Hepatocyte (in vitro differentiated cells): ENCODE results near the gene GRIN2B. TPM values are rescaled to one million over a fixed set of nuclear protein-coding genes. Genes with fewer than 3 reads are reported as not detected.

Experiments used
- DNase-seq: peaks from one replicate; pipeline ENCODE4 v3.0.0-alpha.2; 2016; ENCODE audit warnings: low spot score
- H2AFZ ChIP-seq: fragments of 200-600 bp; sonication (generic); 2 replicates; pipeline ENCODE4 v1.6.0; 2016; ENCODE audit warnings: antibody characterized with exemption, mild to moderate bottlenecking
- H3K27ac ChIP-seq: fragments of 200-600 bp; sonication (generic); 2 replicates; pipeline ENCODE4 v1.5.1; 2016; ENCODE audit warnings: mild to moderate bottlenecking
- H3K27me3 ChIP-seq: fragments of 200-600 bp; sonication (generic); 2 replicates; pipeline ENCODE4 v1.6.1; 2016
- H3K36me3 ChIP-seq: fragments of 200-600 bp; sonication (generic); replicated peaks from 2 replicates; pipeline ENCODE4 v1.5.1; 2016; ENCODE audit warnings: low read depth; ENCODE audit not compliant: insufficient read depth
- H3K4me1 ChIP-seq: fragments of 200-600 bp; sonication (generic); 2 replicates; pipeline ENCODE4 v1.5.1; 2016; ENCODE audit warnings: mild to moderate bottlenecking, moderate library complexity; ENCODE audit not compliant: insufficient read depth
- H3K4me2 ChIP-seq: fragments of 200-600 bp; sonication (generic); 2 replicates; pipeline ENCODE4 v1.6.0; 2016
- H3K4me3 ChIP-seq: fragments of 200-600 bp; sonication (generic); 2 replicates; pipeline ENCODE4 v1.5.1; 2016; ENCODE audit warnings: mild to moderate bottlenecking
- H3K79me2 ChIP-seq: fragments of 200-600 bp; sonication (generic); 2 replicates; pipeline ENCODE4 v1.6.0; 2017; ENCODE audit warnings: mild to moderate bottlenecking
- H3K9me2 ChIP-seq: fragments of 200-600 bp; sonication (generic); replicated peaks from 2 replicates; pipeline ENCODE4 v1.6.0; 2017; ENCODE audit warnings: mild to moderate bottlenecking; ENCODE audit not compliant: insufficient read depth
- H3K9me3 ChIP-seq: fragments of 200-600 bp; sonication (generic); 2 replicates; pipeline ENCODE4 v1.5.1; 2016; ENCODE audit warnings: low read depth, mild to moderate bottlenecking
- H4K20me1 ChIP-seq: fragments of 200-600 bp; sonication (generic); 2 replicates; pipeline ENCODE4 v1.6.0; 2016; ENCODE audit warnings: mild to moderate bottlenecking; ENCODE audit not compliant: insufficient read depth, poor library complexity, severe bottlenecking
- EZH2 ChIP-seq: fragments of 200-600 bp; sonication (generic); IDR thresholded peaks from 2 replicates; pipeline ENCODE4 v1.6.1; 2016; ENCODE audit warnings: antibody characterized with exemption, mild to moderate bottlenecking, borderline replicate concordance
- EZH2phosphoT487 ChIP-seq: fragments of 200-600 bp; sonication (generic); IDR thresholded peaks from one replicate; pipeline ENCODE4 v1.6.1; 2018; ENCODE audit warnings: antibody characterized with exemption, mild to moderate bottlenecking, low read depth, moderate library complexity; ENCODE audit not compliant: unreplicated experiment, severe bottlenecking
- WGBS: methylation state at CpG from one replicate; pipeline ENCODE4 v1.1.6; 2016; ENCODE audit warnings: low lambda C conversion rate; ENCODE audit errors: missing lambda C conversion rate; 5-methylcytosine and 5-hydroxymethylcytosine counted together
- polyA plus RNA-seq: library from polyadenylated mRNA; unstranded; fragments of >200 nt; fragmentation: Nextera tagmentation; extraction: Ambion mirVana; gene quantifications from 2 replicates; pipeline ENCODE4 v1.2.1, GENCODE V29; 2016
- total RNA-seq: library from RNA; depleted of rRNA; stranded (reverse); fragments of >200 nt; gene quantifications from 2 replicates; pipeline ENCODE4 v1.2.3, GENCODE V29; 2014
- TF ChIP-seq, protein P1 (sequence below): fragments of 200-600 bp; sonication (generic); IDR thresholded peaks from 2 replicates; pipeline ENCODE4 v1.5.1; 2016; ENCODE audit warnings: antibody characterized with exemption, mild to moderate bottlenecking; ENCODE audit not compliant: poor library complexity

The GRIN2B gene
- total and polyA plus RNA-seq, 2 experiments from 2014 or later, result 0.60 to 0.75 TPM

DNA sequence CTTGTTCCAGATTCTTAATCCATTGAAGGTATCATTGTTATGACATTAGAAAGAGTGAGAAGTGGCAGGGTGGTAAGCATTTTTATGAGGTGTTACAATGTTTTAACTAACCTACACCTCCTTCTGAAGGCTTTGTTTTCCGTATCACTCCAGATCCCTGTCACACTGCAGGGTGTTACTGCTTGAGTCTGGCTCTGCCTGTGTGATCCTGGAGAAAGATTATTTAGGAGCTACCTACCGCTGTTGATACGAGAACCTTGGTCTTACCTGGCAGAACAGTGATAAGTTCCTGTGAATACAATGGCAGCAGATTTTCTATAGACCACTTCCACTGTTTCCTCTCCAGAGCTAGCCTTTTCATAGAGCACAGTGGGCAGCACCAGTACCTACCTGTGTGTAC lies 36.2 kb downstream of the GRIN2B start:
- Histone ChIP-seq H3K79me2 (no peaks in the 10 kb centered on the region), H3K9me3 (no peaks in the 10 kb centered on the region), H2AFZ (no peak overlapping the region), H3K9me2 (no peaks in the 10 kb centered on the region), H3K36me3 (no peaks in the 10 kb centered on the region), H3K27me3 (no peaks in the 10 kb centered on the region), H3K4me1 (peaks cover 3% of the 10 kb centered on the region), H4K20me1 (no peaks in the 10 kb centered on the region), H3K27ac (no peak overlapping the region), H3K4me2 (no peak overlapping the region), H3K4me3 (no peak overlapping the region)
- TF ChIP-seq EZH2, result no peak
- TF ChIP-seq EZH2phosphoT487, result no peak
- TF ChIP-seq, protein P1, sequence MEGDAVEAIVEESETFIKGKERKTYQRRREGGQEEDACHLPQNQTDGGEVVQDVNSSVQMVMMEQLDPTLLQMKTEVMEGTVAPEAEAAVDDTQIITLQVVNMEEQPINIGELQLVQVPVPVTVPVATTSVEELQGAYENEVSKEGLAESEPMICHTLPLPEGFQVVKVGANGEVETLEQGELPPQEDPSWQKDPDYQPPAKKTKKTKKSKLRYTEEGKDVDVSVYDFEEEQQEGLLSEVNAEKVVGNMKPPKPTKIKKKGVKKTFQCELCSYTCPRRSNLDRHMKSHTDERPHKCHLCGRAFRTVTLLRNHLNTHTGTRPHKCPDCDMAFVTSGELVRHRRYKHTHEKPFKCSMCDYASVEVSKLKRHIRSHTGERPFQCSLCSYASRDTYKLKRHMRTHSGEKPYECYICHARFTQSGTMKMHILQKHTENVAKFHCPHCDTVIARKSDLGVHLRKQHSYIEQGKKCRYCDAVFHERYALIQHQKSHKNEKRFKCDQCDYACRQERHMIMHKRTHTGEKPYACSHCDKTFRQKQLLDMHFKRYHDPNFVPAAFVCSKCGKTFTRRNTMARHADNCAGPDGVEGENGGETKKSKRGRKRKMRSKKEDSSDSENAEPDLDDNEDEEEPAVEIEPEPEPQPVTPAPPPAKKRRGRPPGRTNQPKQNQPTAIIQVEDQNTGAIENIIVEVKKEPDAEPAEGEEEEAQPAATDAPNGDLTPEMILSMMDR, result no peak
- WGBS, result 66% methylated on average over 3 of the region's 3 CpGs
- DNase-seq, result no peak

- TF ChIP-seq EZH2phosphoT487, result no peak
- TF ChIP-seq EZH2, result no peak
- TF ChIP-seq, protein P1, result no peak
- Histone ChIP-seq H3K27ac (no peak overlapping the region), H3K79me2 (no peaks in the 10 kb centered on the region), H4K20me1 (no peaks in the 10 kb centered on the region), H3K9me3 (peaks cover 4% of the 10 kb centered on the region), H3K4me1 (no peaks in the 10 kb centered on the region), H3K4me3 (no peak overlapping the region), H3K27me3 (no peaks in the 10 kb centered on the region), H2AFZ (no peak overlapping the region), H3K36me3 (no peaks in the 10 kb centered on the region), H3K4me2 (no peak overlapping the region), H3K9me2 (no peaks in the 10 kb centered on the region)
- DNase-seq, result no peak
- WGBS, result 48% methylated on average over 3 of the region's 3 CpGs
These were observed 38.6 kb downstream of the GRIN2B start for GRCh38 chr12:13942826-13943225.

DNA sequence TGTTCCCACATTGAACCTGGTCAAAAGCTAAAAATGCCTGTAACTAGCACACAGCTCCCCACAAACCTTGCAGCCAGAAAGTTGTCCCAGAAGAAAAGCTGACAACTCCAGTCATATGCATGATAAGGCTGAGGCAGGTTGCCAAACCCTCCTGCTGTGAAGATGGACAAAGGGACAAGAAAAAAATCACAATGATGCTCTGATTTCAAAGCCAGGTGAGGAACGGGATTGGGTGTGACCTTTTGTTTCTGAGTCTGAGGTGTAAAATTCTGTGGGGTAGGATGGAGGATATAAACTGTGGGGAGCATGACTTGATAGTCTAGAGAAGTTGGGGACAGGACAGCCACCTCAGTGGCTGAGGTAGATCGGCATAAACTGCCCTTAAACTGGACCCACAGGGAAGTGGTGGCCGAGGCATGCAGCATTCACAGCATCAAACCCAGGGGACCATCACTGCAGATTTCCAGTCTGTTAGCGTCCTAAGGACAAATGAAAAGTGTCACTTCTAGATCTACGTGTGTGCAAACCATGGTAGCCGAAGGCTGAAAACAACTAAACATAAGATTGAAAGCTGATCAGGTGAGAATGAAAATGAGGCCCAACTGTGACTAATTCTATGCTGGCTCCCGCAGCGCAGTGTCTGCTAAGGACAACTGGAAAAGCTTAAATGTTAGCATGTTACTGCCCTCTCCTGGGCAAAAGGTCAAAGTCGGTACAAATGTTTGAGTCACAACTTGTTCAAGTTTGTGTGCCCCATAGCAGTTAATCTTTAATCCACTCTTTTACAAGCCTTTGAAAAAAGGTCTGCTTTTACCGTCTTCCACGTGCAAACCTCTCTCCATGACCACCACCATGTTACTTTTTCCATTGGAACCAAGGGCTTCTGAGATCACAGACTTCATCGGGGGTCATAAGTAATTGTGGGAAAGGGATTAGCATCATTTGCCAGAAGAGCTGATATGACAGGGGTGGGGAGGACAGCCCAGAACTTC lies 39.8 kb downstream of the GRIN2B start:
- peak overlapping the region; percentile 37 for H3K4me2 ChIP-seq
- H3K27me3 ChIP-seq, result no peaks in the 10 kb centered on the region
- H3K4me1 ChIP-seq, result no peaks in the 10 kb centered on the region
- peak; percentile 89 for DNase-seq
- no peak overlapping the region for H3K4me3 ChIP-seq
- 19% methylated on average over 12 of the region's 12 CpGs for WGBS
- peak overlapping the region; percentile 29 for H3K27ac ChIP-seq
- H3K9me2 ChIP-seq, result no peaks in the 10 kb centered on the region
- no peaks in the 10 kb centered on the region for H4K20me1 ChIP-seq
- H3K9me3 ChIP-seq, result peaks cover 4% of the 10 kb centered on the region
- H3K79me2 ChIP-seq, result no peaks in the 10 kb centered on the region
- no peak overlapping the region for H2AFZ ChIP-seq
- H3K36me3 ChIP-seq, result no peaks in the 10 kb centered on the region
- TF ChIP-seq, protein P1, result peak; percentile 67
- TF ChIP-seq EZH2 (no peak), EZH2phosphoT487 (no peak)
